Astrocyte (in vitro differentiated cells and primary cell): Measurements from ENCODE around the gene RHBDD2. TPM values are rescaled to one million over a fixed set of nuclear protein-coding genes. Genes with fewer than 3 reads are reported as not detected.

Source experiments
- DNase-seq: peaks from one replicate; pipeline ENCODE4 v3.0.0-alpha.2; 2010; ENCODE audit warnings: low read depth
- FAIRE-seq: peaks from 2 replicates; lab custom pipeline; 2011; peaks lifted over from hg19 to GRCh38; lab: Jason Lieb, UNC
- H2AFZ ChIP-seq: 2 replicates; pipeline ENCODE4 v1.6.0; 2012; ENCODE audit warnings: low read depth, low read length, inconsistent platforms
- H3K27ac ChIP-seq: 2 replicates; pipeline ENCODE4 v1.5.1; 2011; ENCODE audit warnings: low read depth, low read length, inconsistent platforms
- H3K27me3 ChIP-seq: 2 replicates; pipeline ENCODE4 v1.6.0; 2011; ENCODE audit warnings: low read length, inconsistent platforms; ENCODE audit not compliant: insufficient read depth
- H3K36me3 ChIP-seq: 2 replicates; pipeline ENCODE4 v1.5.1; 2011; ENCODE audit warnings: low read length, inconsistent platforms; ENCODE audit not compliant: insufficient read depth
- H3K4me1 ChIP-seq: 2 replicates; pipeline ENCODE4 v1.5.1; 2011; ENCODE audit warnings: low read length, inconsistent platforms; ENCODE audit not compliant: insufficient read depth
- H3K4me2 ChIP-seq: 2 replicates; pipeline ENCODE4 v1.6.0; 2012; ENCODE audit warnings: low read length, inconsistent platforms
- H3K4me3 ChIP-seq: 2 replicates; pipeline ENCODE4 v1.5.1; 2011; ENCODE audit warnings: low read depth, mild to moderate bottlenecking, low read length, inconsistent platforms; ENCODE audit not compliant: insufficient read depth
- H3K79me2 ChIP-seq: 2 replicates; pipeline ENCODE4 v1.6.0; 2012; ENCODE audit warnings: mild to moderate bottlenecking, low read length, inconsistent platforms; ENCODE audit not compliant: insufficient read depth
- H3K9ac ChIP-seq: 2 replicates; pipeline ENCODE4 v1.6.0; 2012; ENCODE audit warnings: mild to moderate bottlenecking, low read length, inconsistent platforms
- H3K9me3 ChIP-seq: 2 replicates; pipeline ENCODE4 v1.5.1; 2012; ENCODE audit warnings: low read depth, mild to moderate bottlenecking, low read length, inconsistent platforms; ENCODE audit not compliant: insufficient read depth
- H4K20me1 ChIP-seq: 2 replicates; pipeline ENCODE4 v1.6.0; 2012; ENCODE audit warnings: low read length, inconsistent platforms; ENCODE audit not compliant: insufficient read depth
- H3K27ac Mint-ChIP-seq: one replicate; pipeline ENCODE4 v1.8.0; 2021; ENCODE audit warnings: mild to moderate bottlenecking, mixed read lengths; ENCODE audit not compliant: unreplicated experiment
- H3K27me3 Mint-ChIP-seq: one replicate; pipeline ENCODE4 v1.8.0; 2021; ENCODE audit warnings: low read depth, mixed read lengths; ENCODE audit not compliant: unreplicated experiment
- H3K36me3 Mint-ChIP-seq: one replicate; pipeline ENCODE4 v1.8.0; 2021; ENCODE audit warnings: low read depth, mixed read lengths; ENCODE audit not compliant: unreplicated experiment
- H3K4me1 Mint-ChIP-seq: one replicate; pipeline ENCODE4 v1.8.0; 2021; ENCODE audit warnings: low read depth, mixed read lengths; ENCODE audit not compliant: unreplicated experiment
- H3K4me3 Mint-ChIP-seq: one replicate; pipeline ENCODE4 v1.8.0; 2021; ENCODE audit warnings: mild to moderate bottlenecking, moderate library complexity, mixed read lengths; ENCODE audit not compliant: unreplicated experiment
- H3K9me3 Mint-ChIP-seq: one replicate; pipeline ENCODE4 v1.8.0; 2021; ENCODE audit warnings: mild to moderate bottlenecking, mixed read lengths; ENCODE audit not compliant: unreplicated experiment
- EZH2 ChIP-seq: IDR thresholded peaks from 2 replicates; pipeline ENCODE4 v1.6.1; 2012; ENCODE audit warnings: mild to moderate bottlenecking, low read length, inconsistent platforms; ENCODE audit not compliant: insufficient read depth
- total RNA-seq: library from RNA; stranded (reverse); gene quantifications from 2 replicates; pipeline ENCODE4 v1.2.1, GENCODE V29; 2021
- TF ChIP-seq, protein P1 (sequence below): IDR thresholded peaks from 2 replicates; pipeline ENCODE4 v1.5.1; 2011; ENCODE audit warnings: low read depth, mild to moderate bottlenecking, inconsistent platforms, low read length, moderate library complexity; ENCODE audit not compliant: insufficient read depth

The RHBDD2 gene
- total RNA-seq, 1 donor from 2014 or later = 55.0 TPM

DNA sequence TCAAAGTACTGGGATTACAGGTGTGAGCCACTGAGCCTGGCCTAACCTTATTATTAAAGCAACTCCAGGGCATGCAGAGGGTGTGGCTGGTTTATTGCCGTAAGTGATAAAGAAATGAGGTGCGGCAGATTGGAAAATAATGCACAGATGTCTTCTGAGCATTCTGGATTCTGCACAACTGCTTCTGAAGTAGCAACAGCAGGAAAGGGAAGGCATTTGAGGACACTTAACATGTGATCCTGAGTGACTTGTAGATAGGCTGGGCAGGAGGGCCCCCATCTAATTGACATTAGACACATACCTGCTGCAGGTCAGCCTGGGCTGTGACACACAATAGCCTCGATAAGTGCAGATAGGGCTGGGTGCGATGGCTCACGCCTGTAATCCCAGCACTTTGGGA is 5.6 kb downstream of the RHBDD2 start:
- no peak for FAIRE-seq
- Histone ChIP-seq H3K27me3 (no peaks in the 10 kb centered on the region), H3K36me3 (peaks cover 30% of the 10 kb centered on the region), H4K20me1 (peaks cover 45% of the 10 kb centered on the region), H3K4me3 (no peak overlapping the region), H3K4me1 (peaks cover 20% of the 10 kb centered on the region), H3K4me2 (no peak overlapping the region), H3K9me3 (no peaks in the 10 kb centered on the region), H2AFZ (no peak overlapping the region), H3K79me2 (peaks cover 19% of the 10 kb centered on the region), H3K9ac (no peak overlapping the region), H3K27ac (no peak overlapping the region)
- Mint-ChIP-seq H3K4me1 (peaks cover 4% of the 10 kb centered on the region), H3K36me3 (peaks cover 35% of the 10 kb centered on the region), H3K27me3 (no peaks in the 10 kb centered on the region), H3K9me3 (no peaks in the 10 kb centered on the region), H3K4me3 (no peak overlapping the region), H3K27ac (no peak overlapping the region)
- TF ChIP-seq EZH2 = no peak
- TF ChIP-seq, protein P1, sequence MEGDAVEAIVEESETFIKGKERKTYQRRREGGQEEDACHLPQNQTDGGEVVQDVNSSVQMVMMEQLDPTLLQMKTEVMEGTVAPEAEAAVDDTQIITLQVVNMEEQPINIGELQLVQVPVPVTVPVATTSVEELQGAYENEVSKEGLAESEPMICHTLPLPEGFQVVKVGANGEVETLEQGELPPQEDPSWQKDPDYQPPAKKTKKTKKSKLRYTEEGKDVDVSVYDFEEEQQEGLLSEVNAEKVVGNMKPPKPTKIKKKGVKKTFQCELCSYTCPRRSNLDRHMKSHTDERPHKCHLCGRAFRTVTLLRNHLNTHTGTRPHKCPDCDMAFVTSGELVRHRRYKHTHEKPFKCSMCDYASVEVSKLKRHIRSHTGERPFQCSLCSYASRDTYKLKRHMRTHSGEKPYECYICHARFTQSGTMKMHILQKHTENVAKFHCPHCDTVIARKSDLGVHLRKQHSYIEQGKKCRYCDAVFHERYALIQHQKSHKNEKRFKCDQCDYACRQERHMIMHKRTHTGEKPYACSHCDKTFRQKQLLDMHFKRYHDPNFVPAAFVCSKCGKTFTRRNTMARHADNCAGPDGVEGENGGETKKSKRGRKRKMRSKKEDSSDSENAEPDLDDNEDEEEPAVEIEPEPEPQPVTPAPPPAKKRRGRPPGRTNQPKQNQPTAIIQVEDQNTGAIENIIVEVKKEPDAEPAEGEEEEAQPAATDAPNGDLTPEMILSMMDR = no peak
- no peak for DNase-seq

DNA sequence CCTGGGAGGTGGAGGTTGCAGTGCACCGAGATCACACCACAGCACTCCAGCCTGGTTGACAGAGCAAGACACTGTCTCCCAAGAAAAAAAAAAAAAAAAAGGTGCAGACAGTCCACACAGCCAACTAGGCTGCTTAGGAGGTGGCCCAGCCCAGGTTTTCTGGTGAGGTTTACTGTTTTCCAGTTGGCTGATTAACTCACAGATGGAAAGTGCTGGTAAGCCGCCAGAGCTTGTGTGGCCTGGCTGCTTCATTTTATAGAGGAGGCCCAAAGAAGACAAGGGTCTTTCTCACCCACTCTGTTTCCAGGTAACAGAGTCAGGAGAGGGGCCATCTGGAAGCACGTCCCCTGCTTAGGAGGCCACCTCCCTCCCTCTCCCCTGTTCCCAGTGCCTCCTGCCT is 6.2 kb downstream of the RHBDD2 start:
- H3K27me3 Mint-ChIP-seq = no peaks in the 10 kb centered on the region
- DNase-seq (no peak), FAIRE-seq (no peak)
- Histone ChIP-seq H3K27ac (no peak overlapping the region), H3K27me3 (no peaks in the 10 kb centered on the region), H3K9me3 (no peaks in the 10 kb centered on the region), H3K36me3 (peaks cover 30% of the 10 kb centered on the region), H4K20me1 (peaks cover 39% of the 10 kb centered on the region), H3K4me1 (peaks cover 20% of the 10 kb centered on the region), H3K9ac (no peak overlapping the region), H3K4me3 (no peak overlapping the region), H3K79me2 (peaks cover 14% of the 10 kb centered on the region), H2AFZ (no peak overlapping the region), H3K4me2 (no peak overlapping the region)
- H3K36me3 Mint-ChIP-seq = peaks cover 39% of the 10 kb centered on the region
- H3K27ac Mint-ChIP-seq = no peak overlapping the region
- peaks cover 4% of the 10 kb centered on the region for H3K4me1 Mint-ChIP-seq
- no peaks in the 10 kb centered on the region for H3K9me3 Mint-ChIP-seq
- TF ChIP-seq, protein P1 = no peak
- no peak for TF ChIP-seq EZH2
- H3K4me3 Mint-ChIP-seq = no peak overlapping the region

DNA sequence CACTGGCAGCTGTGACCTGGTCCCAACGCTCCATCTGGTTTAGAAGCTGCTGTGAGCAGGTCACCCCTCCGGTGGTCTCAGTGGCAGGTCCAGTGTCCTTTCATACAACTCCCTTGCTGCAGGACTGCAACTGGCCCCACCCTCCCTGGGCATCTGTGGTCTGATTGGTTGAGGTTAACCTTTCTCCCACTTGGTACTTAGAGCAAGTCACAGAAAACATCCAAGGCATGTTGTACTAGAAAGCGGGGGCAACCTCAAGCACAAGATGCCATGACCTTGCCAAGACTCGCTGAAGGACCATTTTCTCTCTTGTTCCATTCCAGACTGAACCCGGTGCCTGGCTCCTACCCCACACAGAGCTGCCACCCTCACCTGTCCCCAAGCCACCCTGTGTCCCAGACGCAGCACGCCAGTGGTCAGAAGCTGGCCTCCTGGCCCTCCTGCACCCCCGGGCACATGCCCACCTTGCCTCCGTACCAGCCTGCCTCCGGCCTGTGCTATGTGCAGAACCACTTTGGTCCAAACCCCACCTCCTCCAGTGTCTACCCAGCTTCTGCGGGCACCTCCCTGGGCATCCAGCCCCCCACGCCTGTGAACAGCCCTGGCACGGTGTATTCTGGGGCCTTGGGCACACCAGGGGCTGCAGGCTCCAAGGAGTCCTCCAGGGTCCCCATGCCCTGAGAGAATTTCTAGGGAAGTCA is 9.0 kb downstream of the RHBDD2 start:
- Histone ChIP-seq H3K4me3 (no peak overlapping the region), H3K36me3 (peaks cover 21% of the 10 kb centered on the region), H3K27ac (no peak overlapping the region), H3K4me2 (no peak overlapping the region), H4K20me1 (peaks cover 15% of the 10 kb centered on the region), H3K9ac (no peak overlapping the region), H3K27me3 (no peaks in the 10 kb centered on the region), H2AFZ (no peak overlapping the region), H3K4me1 (peaks cover 13% of the 10 kb centered on the region), H3K79me2 (no peaks in the 10 kb centered on the region), H3K9me3 (no peaks in the 10 kb centered on the region)
- H3K27ac Mint-ChIP-seq = no peak overlapping the region
- no peaks in the 10 kb centered on the region for H3K27me3 Mint-ChIP-seq
- DNase-seq (no peak), FAIRE-seq (no peak)
- H3K36me3 Mint-ChIP-seq = peaks cover 30% of the 10 kb centered on the region
- peaks cover 2% of the 10 kb centered on the region for H3K4me1 Mint-ChIP-seq
- H3K9me3 Mint-ChIP-seq = no peaks in the 10 kb centered on the region
- no peak overlapping the region for H3K4me3 Mint-ChIP-seq
- TF ChIP-seq, protein P1 = no peak
- TF ChIP-seq EZH2 = no peak
